GM06990 (cell line): ENCODE data around the gene VAV2.

Experiments
- DNase-seq: peaks from one replicate; pipeline ENCODE4 v3.0.0-alpha.2; 2011; ENCODE audit not compliant: insufficient read length; ENCODE audit errors: extremely low read depth
- H3K27me3 ChIP-seq: replicated peaks from 2 replicates; pipeline ENCODE4 v1.6.0; 2011; ENCODE audit warnings: low read length; ENCODE audit not compliant: control insufficient read depth, insufficient read depth
- H3K36me3 ChIP-seq: 2 replicates; pipeline ENCODE4 v1.5.1; 2011; ENCODE audit warnings: low read length; ENCODE audit not compliant: control insufficient read depth, insufficient read depth
- H3K4me3 ChIP-seq: replicated peaks from 2 replicates; pipeline ENCODE4 v1.5.1; 2011; ENCODE audit warnings: low read depth, mild to moderate bottlenecking, control low read depth, low read length
- CTCF ChIP-seq: IDR thresholded peaks from 2 replicates; pipeline ENCODE4 v1.5.1; 2011; ENCODE audit warnings: low read length, control low read depth, mild to moderate bottlenecking, inconsistent platforms; ENCODE audit not compliant: insufficient read depth, poor library complexity, severe bottlenecking

The VAV2 gene

GRCh38 chr9:133878402-133878801 lies 113.7 kb downstream of the VAV2 start:
- no peak for TF ChIP-seq CTCF
- peaks cover 7% of the 10 kb centered on the region for H3K36me3 ChIP-seq
- H3K4me3 ChIP-seq, result no peak overlapping the region
- no peaks in the 10 kb centered on the region for H3K27me3 ChIP-seq
- no peak for DNase-seq

- no peak for TF ChIP-seq CTCF
- Histone ChIP-seq H3K27me3 (no peaks in the 10 kb centered on the region), H3K4me3 (no peak overlapping the region), H3K36me3 (peaks cover 5% of the 10 kb centered on the region)
- DNase-seq, result no peak
Measured at GRCh38 chr9:133877967-133878366, 114.2 kb downstream of the VAV2 start.

GRCh38 chr9:133877327-133877726 lies 114.8 kb downstream of the VAV2 start:
- Histone ChIP-seq H3K36me3 (peaks cover 5% of the 10 kb centered on the region), H3K4me3 (no peak overlapping the region), H3K27me3 (no peaks in the 10 kb centered on the region)
- TF ChIP-seq CTCF, result no peak
- no peak for DNase-seq

DNA sequence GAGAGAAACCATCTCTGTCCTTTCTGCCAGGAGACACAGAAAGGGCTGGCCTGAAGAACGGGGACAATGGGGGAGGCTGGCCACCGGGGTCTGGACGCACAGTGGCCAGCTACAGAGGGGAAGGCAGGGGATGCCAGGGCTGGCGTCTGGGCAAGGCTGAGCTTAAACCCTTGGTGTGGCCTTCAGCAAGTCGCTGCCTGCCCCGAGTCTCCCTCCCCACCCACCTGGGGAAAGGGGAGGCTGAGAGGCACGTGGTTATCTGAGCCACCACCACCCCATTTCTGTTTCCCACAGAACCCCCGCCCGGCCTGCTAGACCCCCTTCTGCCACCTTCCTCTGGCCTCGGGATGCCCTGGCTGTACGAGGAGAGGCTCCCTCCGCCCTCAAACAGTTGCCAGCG lies 115.3 kb downstream of the VAV2 start:
- DNase-seq, result no peak
- Histone ChIP-seq H3K36me3 (peaks cover 2% of the 10 kb centered on the region), H3K27me3 (no peaks in the 10 kb centered on the region), H3K4me3 (no peak overlapping the region)
- no peak for TF ChIP-seq CTCF

GRCh38 chr9:133876144-133876543 lies 116.0 kb downstream of the VAV2 start:
- Histone ChIP-seq H3K36me3 (no peaks in the 10 kb centered on the region; the same call in none of the 2 replicates), H3K27me3 (no peaks in the 10 kb centered on the region), H3K4me3 (no peak overlapping the region)
- TF ChIP-seq CTCF, result peak; percentile 29
- no peak for DNase-seq

- Histone ChIP-seq H3K27me3 (no peaks in the 10 kb centered on the region), H3K4me3 (no peak overlapping the region), H3K36me3 (no peaks in the 10 kb centered on the region; the same call in 1 of the 2 replicates)
- no peak for DNase-seq
- TF ChIP-seq CTCF, result no peak
Measured at GRCh38 chr9:133875131-133875530, 117.0 kb downstream of the VAV2 start.
